Hepatocyte (in vitro differentiated cells): ENCODE data around the gene PIK3C2G.

Experiments used
- EZH2phosphoT487 ChIP-seq: fragments of 200-600 bp; sonication (generic); IDR thresholded peaks from one replicate; pipeline ENCODE4 v1.6.1; 2018; ENCODE audit warnings: antibody characterized with exemption, mild to moderate bottlenecking, low read depth, moderate library complexity; ENCODE audit not compliant: unreplicated experiment, severe bottlenecking
- TF ChIP-seq, protein P1 (sequence below): fragments of 200-600 bp; sonication (generic); IDR thresholded peaks from 2 replicates; pipeline ENCODE4 v1.5.1; 2016; ENCODE audit warnings: antibody characterized with exemption, mild to moderate bottlenecking; ENCODE audit not compliant: poor library complexity

DNA sequence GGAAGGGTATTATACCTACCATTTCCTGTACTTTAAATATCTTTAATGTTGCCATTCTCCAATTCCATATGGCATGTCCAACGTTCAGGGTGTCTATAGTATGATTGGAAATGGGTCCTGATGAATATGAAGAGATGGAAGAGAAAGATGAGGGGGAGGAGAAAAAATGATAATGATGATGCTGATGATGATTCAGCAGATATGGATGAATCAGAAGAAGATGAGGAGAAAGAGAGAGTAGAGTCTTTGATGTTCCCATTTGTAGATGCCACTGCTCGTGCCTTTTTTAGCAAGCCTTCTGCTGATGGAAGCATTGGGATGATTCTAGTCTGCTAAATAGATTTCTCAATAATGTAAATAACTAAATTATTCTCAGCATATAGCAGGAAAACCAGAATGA is 163.5 kb downstream of the PIK3C2G start:
- TF ChIP-seq, protein P1, sequence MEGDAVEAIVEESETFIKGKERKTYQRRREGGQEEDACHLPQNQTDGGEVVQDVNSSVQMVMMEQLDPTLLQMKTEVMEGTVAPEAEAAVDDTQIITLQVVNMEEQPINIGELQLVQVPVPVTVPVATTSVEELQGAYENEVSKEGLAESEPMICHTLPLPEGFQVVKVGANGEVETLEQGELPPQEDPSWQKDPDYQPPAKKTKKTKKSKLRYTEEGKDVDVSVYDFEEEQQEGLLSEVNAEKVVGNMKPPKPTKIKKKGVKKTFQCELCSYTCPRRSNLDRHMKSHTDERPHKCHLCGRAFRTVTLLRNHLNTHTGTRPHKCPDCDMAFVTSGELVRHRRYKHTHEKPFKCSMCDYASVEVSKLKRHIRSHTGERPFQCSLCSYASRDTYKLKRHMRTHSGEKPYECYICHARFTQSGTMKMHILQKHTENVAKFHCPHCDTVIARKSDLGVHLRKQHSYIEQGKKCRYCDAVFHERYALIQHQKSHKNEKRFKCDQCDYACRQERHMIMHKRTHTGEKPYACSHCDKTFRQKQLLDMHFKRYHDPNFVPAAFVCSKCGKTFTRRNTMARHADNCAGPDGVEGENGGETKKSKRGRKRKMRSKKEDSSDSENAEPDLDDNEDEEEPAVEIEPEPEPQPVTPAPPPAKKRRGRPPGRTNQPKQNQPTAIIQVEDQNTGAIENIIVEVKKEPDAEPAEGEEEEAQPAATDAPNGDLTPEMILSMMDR, result no peak
- no peak for TF ChIP-seq EZH2phosphoT487
